ENCODE results near the gene CUL9. TPM values are rescaled to one million over a fixed set of nuclear protein-coding genes. Genes with fewer than 3 reads are reported as not detected.

The CUL9 gene
- total RNA-seq, 4 donors from 2014 or later = 55.5 to 114 (median 85.5) TPM

- H3K4me1 ChIP-seq = no peaks in the 10 kb centered on the region
- no peak overlapping the region for H3K27ac ChIP-seq
- H3K36me3 ChIP-seq = peaks cover 0 to 75% (median 0%) of the 10 kb centered on the region in 3 donors
These were observed 7.8 kb downstream of the CUL9 start for GRCh38 chr6:43189776-43190304.

GRCh38 chr6:43192911-43193310 lies 10.9 kb downstream of the CUL9 start:
- H3K4me1 ChIP-seq = no peaks in the 10 kb centered on the region
- H3K36me3 ChIP-seq = peaks cover 0 to 73% (median 0%) of the 10 kb centered on the region in 3 donors
- H3K9me3 ChIP-seq = no peaks in the 10 kb centered on the region
- no peaks in the 10 kb centered on the region for H3K27me3 ChIP-seq
- TF ChIP-seq CTCF (IDR thresholded peaks at IDR 0.05) = no peak
- no peak for TF ChIP-seq POLR2A (IDR thresholded peaks at IDR 0.05)
- H3K4me3 ChIP-seq = no peak overlapping the region
- no peak overlapping the region for H3K27ac ChIP-seq
- peak in 1 of 3 donors; percentile 24 for DNase-seq

More at GRCh38 chr6:43189776-43190304, 7.8 kb downstream of the CUL9 start:
- Histone ChIP-seq H3K27me3 (no peaks in the 10 kb centered on the region), H3K4me3 (no peak overlapping the region), H3K9me3 (no peaks in the 10 kb centered on the region)
- no peak for DNase-seq
- TF ChIP-seq CTCF (IDR thresholded peaks at IDR 0.05) = no peak
- no peak for TF ChIP-seq POLR2A (IDR thresholded peaks at IDR 0.05)

GRCh38 chr6:43193929-43194328 lies 11.9 kb downstream of the CUL9 start:
- DNase-seq = peak in 1 of 3 donors; percentile 14
- no peak overlapping the region for H3K4me3 ChIP-seq
- H3K36me3 ChIP-seq = peaks cover 0 to 72% (median 0%) of the 10 kb centered on the region in 3 donors
- H3K27ac ChIP-seq = no peak overlapping the region
- no peaks in the 10 kb centered on the region for H3K4me1 ChIP-seq
- no peaks in the 10 kb centered on the region for H3K27me3 ChIP-seq
- TF ChIP-seq CTCF (IDR thresholded peaks at IDR 0.05) (no peak), POLR2A (IDR thresholded peaks at IDR 0.05) (no peak)
- no peaks in the 10 kb centered on the region for H3K9me3 ChIP-seq

GRCh38 chr6:43196337-43196736 lies 14.3 kb downstream of the CUL9 start:
- Histone ChIP-seq H3K27ac (no peak overlapping the region), H3K9me3 (no peaks in the 10 kb centered on the region), H3K36me3 (peaks cover 0 to 86% (median 0%) of the 10 kb centered on the region in 3 donors), H3K4me1 (no peaks in the 10 kb centered on the region), H3K27me3 (no peaks in the 10 kb centered on the region), H3K4me3 (no peak overlapping the region)
- DNase-seq = peak in 2 of 3 donors; percentile 7 to 13
- TF ChIP-seq CTCF (IDR thresholded peaks at IDR 0.05) = no peak
- no peak for TF ChIP-seq POLR2A (IDR thresholded peaks at IDR 0.05)

- DNase-seq = peak in 1 of 3 donors; percentile 28
- Histone ChIP-seq H3K9me3 (no peaks in the 10 kb centered on the region), H3K27ac (no peak overlapping the region), H3K4me1 (no peaks in the 10 kb centered on the region), H3K4me3 (no peak overlapping the region), H3K27me3 (no peaks in the 10 kb centered on the region), H3K36me3 (peaks cover 0 to 67% (median 0%) of the 10 kb centered on the region in 3 donors)
- no peak for TF ChIP-seq CTCF (IDR thresholded peaks at IDR 0.05)
- no peak for TF ChIP-seq POLR2A (IDR thresholded peaks at IDR 0.05)
These were observed 17.9 kb downstream of the CUL9 start for GRCh38 chr6:43199912-43200311.

Measured in Peyer's patch (tissue), 4 donors.